Activated CD4-positive, alpha-beta T cell treated with anti-CD3 and anti-CD28 coated beads, Interleukin-2, amount 10 ng/mL, durations not matched to agents 24 days and 14 days (primary cell): Measurements from ENCODE around the gene PLN. TPM values are rescaled to one million over a fixed set of nuclear protein-coding genes. Genes with fewer than 3 reads are reported as not detected.

Source experiments
- DNase-seq: peaks from one replicate; pipeline ENCODE4 v3.0.0; 2022
- H3K27ac Mint-ChIP-seq: one replicate; pipeline ENCODE4 v1.8.0; 2022; ENCODE audit warnings: mild to moderate bottlenecking, mixed read lengths
- H3K27me3 Mint-ChIP-seq: one replicate; pipeline ENCODE4 v1.8.0; 2022; ENCODE audit warnings: mixed read lengths
- H3K36me3 Mint-ChIP-seq: one replicate; pipeline ENCODE4 v1.8.0; 2022; ENCODE audit warnings: low read depth, mild to moderate bottlenecking, mixed read lengths
- H3K4me1 Mint-ChIP-seq: one replicate; pipeline ENCODE4 v1.8.0; 2021; ENCODE audit warnings: mixed read lengths
- H3K4me3 Mint-ChIP-seq: one replicate; pipeline ENCODE4 v1.8.0; 2022; ENCODE audit warnings: mild to moderate bottlenecking, moderate library complexity, mixed read lengths
- H3K9me3 Mint-ChIP-seq: one replicate; pipeline ENCODE4 v1.8.0; 2021; ENCODE audit warnings: mixed read lengths
- intact Hi-C: fragments of 100-400 bp; cut with micrococcal nuclease; formaldehyde crosslinking; loops from one replicate; pipeline ENCODE4 v1.15.1; 2023
- total RNA-seq: library from RNA; stranded (reverse); gene quantifications from 2 replicates; pipeline ENCODE4 v1.2.3, GENCODE V29; 2022

The PLN gene
- total RNA-seq, 1 donor from 2014 or later = not detected

GRCh38 chr6:118523216-118523615 lies 24.9 kb upstream of the PLN start:
- H3K9me3 Mint-ChIP-seq = peaks cover 6% of the 10 kb centered on the region
- intact Hi-C loops = no loop called here

GRCh38 chr6:118524686-118525085 lies 23.4 kb upstream of the PLN start:
- H3K4me1 Mint-ChIP-seq = peaks cover 14% of the 10 kb centered on the region
- H3K27ac Mint-ChIP-seq = no peak overlapping the region
- no peak overlapping the region for H3K4me3 Mint-ChIP-seq
- H3K9me3 Mint-ChIP-seq = peaks cover 6% of the 10 kb centered on the region
- peaks cover 25% of the 10 kb centered on the region for H3K36me3 Mint-ChIP-seq
- H3K27me3 Mint-ChIP-seq = no peaks in the 10 kb centered on the region
- no peak for DNase-seq
- intact Hi-C loops = no loop called here

More at GRCh38 chr6:118523216-118523615, 24.9 kb upstream of the PLN start:
- H3K36me3 Mint-ChIP-seq = peaks cover 36% of the 10 kb centered on the region
- H3K27me3 Mint-ChIP-seq = no peaks in the 10 kb centered on the region
- no peak overlapping the region for H3K27ac Mint-ChIP-seq
- no peak overlapping the region for H3K4me3 Mint-ChIP-seq
- no peak for DNase-seq
- peaks cover 17% of the 10 kb centered on the region for H3K4me1 Mint-ChIP-seq

- DNase-seq = no peak
- Mint-ChIP-seq H3K27ac (no peak overlapping the region), H3K4me1 (peaks cover 12% of the 10 kb centered on the region), H3K36me3 (peaks cover 22% of the 10 kb centered on the region), H3K27me3 (no peaks in the 10 kb centered on the region), H3K9me3 (peaks cover 3% of the 10 kb centered on the region), H3K4me3 (no peak overlapping the region)
- intact Hi-C loops = no loop called here
Measured at GRCh38 chr6:118525913-118526780, 21.9 kb upstream of the PLN start.

GRCh38 chr6:118528129-118528528 lies 20.0 kb upstream of the PLN start:
- Mint-ChIP-seq H3K9me3 (peaks cover 6% of the 10 kb centered on the region), H3K27me3 (no peaks in the 10 kb centered on the region), H3K36me3 (peaks cover 20% of the 10 kb centered on the region), H3K4me3 (no peak overlapping the region), H3K4me1 (peaks cover 12% of the 10 kb centered on the region), H3K27ac (no peak overlapping the region)
- intact Hi-C loops = no loop called here
- no peak for DNase-seq

GRCh38 chr6:118529756-118530155 lies 18.3 kb upstream of the PLN start:
- H3K4me3 Mint-ChIP-seq = no peak overlapping the region
- DNase-seq = no peak
- H3K36me3 Mint-ChIP-seq = peaks cover 20% of the 10 kb centered on the region
- peaks cover 10% of the 10 kb centered on the region for H3K4me1 Mint-ChIP-seq
- peaks cover 3% of the 10 kb centered on the region for H3K9me3 Mint-ChIP-seq
- H3K27me3 Mint-ChIP-seq = no peaks in the 10 kb centered on the region
- no peak overlapping the region for H3K27ac Mint-ChIP-seq
- intact Hi-C loops = no loop called here

GRCh38 chr6:118530942-118531341 lies 17.2 kb upstream of the PLN start:
- no peak for DNase-seq
- H3K27me3 Mint-ChIP-seq = no peaks in the 10 kb centered on the region
- peaks cover 3% of the 10 kb centered on the region for H3K9me3 Mint-ChIP-seq
- intact Hi-C loops = no loop called here
- H3K4me3 Mint-ChIP-seq = no peak overlapping the region
- no peak overlapping the region for H3K27ac Mint-ChIP-seq
- H3K36me3 Mint-ChIP-seq = peaks cover 24% of the 10 kb centered on the region
- peaks cover 9% of the 10 kb centered on the region for H3K4me1 Mint-ChIP-seq

GRCh38 chr6:118535176-118535844 lies 12.8 kb upstream of the PLN start:
- Mint-ChIP-seq H3K27ac (no peak overlapping the region), H3K4me3 (no peak overlapping the region), H3K9me3 (peaks cover 3% of the 10 kb centered on the region), H3K4me1 (peaks cover 8% of the 10 kb centered on the region), H3K27me3 (no peaks in the 10 kb centered on the region), H3K36me3 (peaks cover 25% of the 10 kb centered on the region)
- no peak for DNase-seq
- intact Hi-C loops = no loop called here

- H3K9me3 Mint-ChIP-seq = peaks cover 3% of the 10 kb centered on the region
- no peak for DNase-seq
- no peak overlapping the region for H3K27ac Mint-ChIP-seq
- peaks cover 20% of the 10 kb centered on the region for H3K36me3 Mint-ChIP-seq
- intact Hi-C loops = no loop called here
- H3K27me3 Mint-ChIP-seq = no peaks in the 10 kb centered on the region
- H3K4me3 Mint-ChIP-seq = no peak overlapping the region
- peaks cover 8% of the 10 kb centered on the region for H3K4me1 Mint-ChIP-seq
Measured at GRCh38 chr6:118536478-118536877, 11.6 kb upstream of the PLN start.

- Mint-ChIP-seq H3K4me1 (peaks cover 8% of the 10 kb centered on the region), H3K27ac (no peak overlapping the region), H3K4me3 (no peak overlapping the region), H3K36me3 (peaks cover 19% of the 10 kb centered on the region), H3K9me3 (no peaks in the 10 kb centered on the region), H3K27me3 (no peaks in the 10 kb centered on the region)
- no peak for DNase-seq
- intact Hi-C loops = no loop called here
Measured at GRCh38 chr6:118537574-118537973, 10.5 kb upstream of the PLN start.

- intact Hi-C loops = no loop called here
- no peaks in the 10 kb centered on the region for H3K27me3 Mint-ChIP-seq
- no peaks in the 10 kb centered on the region for H3K9me3 Mint-ChIP-seq
- DNase-seq = no peak
- no peak overlapping the region for H3K4me3 Mint-ChIP-seq
- peaks cover 12% of the 10 kb centered on the region for H3K36me3 Mint-ChIP-seq
- peaks cover 3% of the 10 kb centered on the region for H3K4me1 Mint-ChIP-seq
- no peak overlapping the region for H3K27ac Mint-ChIP-seq
Measured at GRCh38 chr6:118542184-118542952, 5.7 kb upstream of the PLN start.

- H3K36me3 Mint-ChIP-seq = peaks cover 12% of the 10 kb centered on the region
- DNase-seq = no peak
- intact Hi-C loops = no loop called here
- no peak overlapping the region for H3K27ac Mint-ChIP-seq
- H3K9me3 Mint-ChIP-seq = no peaks in the 10 kb centered on the region
- H3K4me3 Mint-ChIP-seq = no peak overlapping the region
- peaks cover 6% of the 10 kb centered on the region for H3K4me1 Mint-ChIP-seq
- no peaks in the 10 kb centered on the region for H3K27me3 Mint-ChIP-seq
Measured at GRCh38 chr6:118544105-118544504, 4.0 kb upstream of the PLN start.

GRCh38 chr6:118546164-118546879 lies 1.8 kb upstream of the PLN start:
- Mint-ChIP-seq H3K27ac (no peak overlapping the region), H3K4me1 (peaks cover 8% of the 10 kb centered on the region), H3K27me3 (no peaks in the 10 kb centered on the region), H3K4me3 (no peak overlapping the region), H3K36me3 (peaks cover 12% of the 10 kb centered on the region), H3K9me3 (no peaks in the 10 kb centered on the region)
- DNase-seq = no peak
- intact Hi-C loops = no loop called here

- intact Hi-C loops = no loop called here
- peaks cover 10% of the 10 kb centered on the region for H3K36me3 Mint-ChIP-seq
Measured at GRCh38 chr6:118546880-118547218, 1.2 kb upstream of the PLN start.

More at GRCh38 chr6:118546880-118547218, 1.2 kb upstream of the PLN start:
- DNase-seq = no peak
- H3K4me1 Mint-ChIP-seq = peaks cover 8% of the 10 kb centered on the region
- H3K27me3 Mint-ChIP-seq = no peaks in the 10 kb centered on the region
- no peak overlapping the region for H3K4me3 Mint-ChIP-seq
- no peak overlapping the region for H3K27ac Mint-ChIP-seq
- H3K9me3 Mint-ChIP-seq = no peaks in the 10 kb centered on the region
